Mesenchymal stem cell (in vitro differentiated cells and primary cell): ENCODE data around the gene CENPN.
A peak's percentile ranks its signal among the peaks of the same experiment; 100 is the strongest.

Source experiments
- DNase-seq: peaks from one replicate; pipeline ENCODE4 v3.0.0-alpha.2; 2013
- H2AFZ ChIP-seq: one replicate; pipeline ENCODE4 v1.6.1; 2013; ENCODE audit warnings: low read depth, mild to moderate bottlenecking, control low read depth, inconsistent platforms, low read length, moderate library complexity
- H2AK5ac ChIP-seq: 2 replicates; pipeline ENCODE4 v1.6.1; 2013; ENCODE audit warnings: low read length, moderate library complexity, mild to moderate bottlenecking, inconsistent platforms; ENCODE audit not compliant: severe bottlenecking
- H2BK120ac ChIP-seq: one replicate; pipeline ENCODE4 v1.6.1; 2013; ENCODE audit warnings: low read depth, mild to moderate bottlenecking, inconsistent platforms, low read length, moderate library complexity
- H2BK12ac ChIP-seq, 2 experiments: one replicate each; pipeline ENCODE4 v1.6.1; 2013; ENCODE audit warnings: inconsistent platforms in 2 of 2, low read length in 2 of 2, mild to moderate bottlenecking in 2 of 2, moderate library complexity in 2 of 2, control low read depth in 1 of 2
- H2BK15ac ChIP-seq: one replicate; pipeline ENCODE4 v1.6.1; 2013; ENCODE audit warnings: mild to moderate bottlenecking, low read depth, inconsistent platforms; ENCODE audit not compliant: poor library complexity, severe bottlenecking
- H2BK5ac ChIP-seq: 2 replicates; pipeline ENCODE4 v1.6.1; 2013; ENCODE audit warnings: low read depth, mild to moderate bottlenecking, low read length, control low read depth, inconsistent platforms; ENCODE audit not compliant: poor library complexity, severe bottlenecking
- H3K14ac ChIP-seq, 2 experiments: one replicate each; pipeline ENCODE4 v1.6.1; 2013; ENCODE audit warnings: inconsistent platforms in 2 of 2, low read length in 2 of 2, control low read depth in 1 of 2, mild to moderate bottlenecking in 1 of 2, moderate library complexity in 1 of 2
- H3K18ac ChIP-seq, 2 experiments: one replicate each; pipeline ENCODE4 v1.6.1; 2013; ENCODE audit warnings: inconsistent platforms in 2 of 2, low read length in 2 of 2, control low read depth in 1 of 2, low read depth in 1 of 2, mild to moderate bottlenecking in 1 of 2
- H3K23ac ChIP-seq, 2 experiments: one replicate each; pipeline ENCODE4 v1.6.1; 2013; ENCODE audit warnings: inconsistent platforms in 2 of 2, low read length in 2 of 2, mild to moderate bottlenecking in 2 of 2, moderate library complexity in 2 of 2, control low read depth in 1 of 2
- H3K27ac ChIP-seq: 2 replicates; pipeline ENCODE4 v1.5.1; 2013; ENCODE audit warnings: mild to moderate bottlenecking, moderate library complexity, low read length, control low read depth, inconsistent platforms; ENCODE audit not compliant: poor library complexity, severe bottlenecking
- H3K27me3 ChIP-seq, 2 experiments: 2 replicates each; pipeline versions ENCODE4 v1.6.1 to v1.7.0; 2013; ENCODE audit warnings: low read length in 2 of 2, mild to moderate bottlenecking in 2 of 2, moderate library complexity in 2 of 2, control low read depth in 1 of 2, inconsistent platforms in 1 of 2; ENCODE audit not compliant: control insufficient read depth in 1 of 2, insufficient read depth in 1 of 2
- H3K36me3 ChIP-seq, 2 experiments: 2 replicates each; pipeline versions ENCODE4 v1.6.1 to v1.7.0; 2013; ENCODE audit warnings: low read length in 2 of 2, control low read depth in 1 of 2, inconsistent platforms in 1 of 2, low read depth in 1 of 2, mild to moderate bottlenecking in 1 of 2; ENCODE audit not compliant: insufficient read depth in 2 of 2, control insufficient read depth in 1 of 2
- H3K4ac ChIP-seq, 2 experiments: one replicate each; pipeline ENCODE4 v1.6.1; 2013; ENCODE audit warnings: inconsistent platforms in 2 of 2, low read length in 2 of 2, mild to moderate bottlenecking in 2 of 2, moderate library complexity in 2 of 2, control low read depth in 1 of 2, low read depth in 1 of 2
- H3K4me1 ChIP-seq: 2 replicates; pipeline ENCODE4 v1.6.1; 2013; ENCODE audit warnings: low read depth, low read length, control low read depth; ENCODE audit not compliant: control insufficient read depth, insufficient read depth
- H3K4me2 ChIP-seq: 2 replicates; pipeline ENCODE4 v1.6.1; 2013; ENCODE audit warnings: low read length, mild to moderate bottlenecking, inconsistent platforms; ENCODE audit not compliant: poor library complexity, severe bottlenecking
- H3K4me3 ChIP-seq, 2 experiments: 2 replicates each; pipeline versions ENCODE4 v1.5.1 to v1.7.0; 2013; ENCODE audit warnings: low read length in 2 of 2, mild to moderate bottlenecking in 2 of 2, control low read depth in 1 of 2, low read depth in 1 of 2; ENCODE audit not compliant: insufficient read depth in 1 of 2
- H3K79me1 ChIP-seq: replicated peaks from 2 replicates; pipeline ENCODE4 v1.6.1; 2013; ENCODE audit warnings: mild to moderate bottlenecking, control low read depth, low read length, inconsistent platforms; ENCODE audit not compliant: poor library complexity, severe bottlenecking
- H3K9ac ChIP-seq: 2 replicates; pipeline ENCODE4 v1.7.0; 2013; ENCODE audit warnings: mild to moderate bottlenecking, low read length, moderate library complexity
- H3K9me3 ChIP-seq: 2 replicates; pipeline ENCODE4 v1.7.0; 2013; ENCODE audit warnings: mild to moderate bottlenecking, low read length; ENCODE audit not compliant: control insufficient read depth
- H4K8ac ChIP-seq: one replicate; pipeline ENCODE4 v1.6.1; 2013; ENCODE audit warnings: inconsistent platforms, mild to moderate bottlenecking, low read length, moderate library complexity
- H4K91ac ChIP-seq: one replicate; pipeline ENCODE4 v1.6.1; 2013; ENCODE audit warnings: mild to moderate bottlenecking, low read length, inconsistent platforms
- WGBS: methylation state at CpG from one replicate; pipeline ENCODE4 v1.1.7; 2013; ENCODE audit warnings: mixed read lengths; 5-methylcytosine and 5-hydroxymethylcytosine counted together

CENPN gene

GRCh38 chr16:81061307-81061640 lies 54.3 kb downstream of the CENPN start:
- Histone ChIP-seq H3K23ac (no peak overlapping the region), H3K9me3 (no peaks in the 10 kb centered on the region), H3K9ac (no peak overlapping the region), H3K18ac (no peak overlapping the region), H4K91ac (no peak overlapping the region), H2BK5ac (no peak overlapping the region), H2AK5ac (no peak overlapping the region), H3K4me1 (no peaks in the 10 kb centered on the region), H3K79me1 (no peaks in the 10 kb centered on the region), H2BK120ac (no peak overlapping the region), H3K27ac (no peak overlapping the region), H3K27me3 (no peaks in the 10 kb centered on the region), H2BK15ac (no peak overlapping the region), H3K4ac (no peak overlapping the region), H2AFZ (no peak overlapping the region), H4K8ac (no peak overlapping the region), H3K4me3 (no peak overlapping the region), H3K14ac (no peak overlapping the region), H3K36me3 (peaks cover 0 to 3% of the 10 kb centered on the region in 2 experiments), H3K4me2 (no peak overlapping the region), H2BK12ac (no peak overlapping the region)
- no peak for DNase-seq
- 95% methylated on average over 8 of the region's 10 CpGs for WGBS

DNA sequence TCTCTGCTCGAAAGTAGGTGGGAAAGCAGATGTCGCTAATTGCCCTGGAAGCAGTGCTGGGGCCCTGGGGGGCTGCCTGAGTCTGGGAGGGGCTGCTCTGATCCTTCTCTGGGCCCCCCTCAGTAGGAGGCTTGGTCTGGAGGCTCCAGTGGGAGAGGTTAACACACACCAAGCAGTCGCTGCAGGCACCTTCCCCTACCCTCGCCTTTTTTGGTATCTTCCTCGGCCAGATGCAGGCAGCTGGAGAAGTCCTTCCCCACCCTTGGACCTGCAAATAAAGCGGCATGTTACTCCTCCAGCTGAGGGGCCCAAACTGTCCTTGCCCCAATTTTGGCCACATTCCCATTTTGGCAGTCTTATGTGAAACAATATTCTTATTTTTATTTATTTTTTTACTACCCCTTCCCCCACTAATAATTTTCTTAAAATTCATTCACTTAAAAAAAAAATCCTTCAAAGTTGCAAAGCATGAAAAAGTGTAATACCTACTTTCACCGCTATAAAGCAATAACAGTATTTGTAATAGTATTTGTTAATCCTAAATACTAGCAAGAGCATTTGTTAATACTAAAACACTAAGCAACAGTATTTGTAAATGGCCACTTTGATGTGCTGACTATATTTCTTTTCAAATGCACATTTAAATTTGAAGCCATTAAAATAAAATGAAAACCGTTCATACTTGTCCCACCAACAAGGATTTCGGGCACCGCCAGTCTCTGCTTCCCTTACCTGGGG lies 55.0 kb downstream of the CENPN start:
- no peak overlapping the region for H3K14ac ChIP-seq
- H4K91ac ChIP-seq, result no peak overlapping the region
- no peak overlapping the region for H3K23ac ChIP-seq
- H4K8ac ChIP-seq, result no peak overlapping the region
- H3K27me3 ChIP-seq, result no peaks in the 10 kb centered on the region
- H3K4me1 ChIP-seq, result no peaks in the 10 kb centered on the region
- H3K4me3 ChIP-seq, result no peak overlapping the region
- H2BK12ac ChIP-seq, result no peak overlapping the region
- H3K9ac ChIP-seq, result no peak overlapping the region
- no peaks in the 10 kb centered on the region for H3K9me3 ChIP-seq
- no peak overlapping the region for H3K27ac ChIP-seq
- H3K4me2 ChIP-seq, result no peak overlapping the region
- no peak overlapping the region for H2AK5ac ChIP-seq
- H3K18ac ChIP-seq, result no peak overlapping the region
- no peak overlapping the region for H2BK5ac ChIP-seq
- H3K36me3 ChIP-seq, result peaks cover 0 to 3% of the 10 kb centered on the region in 2 experiments
- no peaks in the 10 kb centered on the region for H3K79me1 ChIP-seq
- no peak overlapping the region for H3K4ac ChIP-seq
- no peak overlapping the region for H2AFZ ChIP-seq
- no peak overlapping the region for H2BK120ac ChIP-seq
- H2BK15ac ChIP-seq, result no peak overlapping the region
- 92% methylated on average over 9 of the region's 10 CpGs for WGBS
- no peak for DNase-seq

- H2BK15ac ChIP-seq, result no peak overlapping the region
- no peaks in the 10 kb centered on the region for H3K9me3 ChIP-seq
- H2BK5ac ChIP-seq, result no peak overlapping the region
- H3K23ac ChIP-seq, result no peak overlapping the region
- H3K27ac ChIP-seq, result no peak overlapping the region
- no peak overlapping the region for H3K4me2 ChIP-seq
- H2AFZ ChIP-seq, result no peak overlapping the region
- no peak overlapping the region for H3K4ac ChIP-seq
- H3K18ac ChIP-seq, result no peak overlapping the region
- no peak overlapping the region for H3K4me3 ChIP-seq
- DNase-seq, result peak; percentile 2
- no peaks in the 10 kb centered on the region for H3K27me3 ChIP-seq
- no peak overlapping the region for H3K9ac ChIP-seq
- no peak overlapping the region for H2AK5ac ChIP-seq
- 100% methylated on average over 2 of the region's 4 CpGs for WGBS
- H3K79me1 ChIP-seq, result no peaks in the 10 kb centered on the region
- H3K36me3 ChIP-seq, result no peaks in the 10 kb centered on the region
- peaks cover under 1% of the 10 kb centered on the region for H3K4me1 ChIP-seq
- H3K14ac ChIP-seq, result no peak overlapping the region
- no peak overlapping the region for H4K91ac ChIP-seq
- no peak overlapping the region for H4K8ac ChIP-seq
- H2BK12ac ChIP-seq, result no peak overlapping the region
- no peak overlapping the region for H2BK120ac ChIP-seq
These were observed 59.7 kb downstream of the CENPN start for GRCh38 chr16:81066681-81067080.

- Histone ChIP-seq H3K23ac (no peak overlapping the region), H3K4me3 (no peak overlapping the region), H2BK12ac (no peak overlapping the region), H2AK5ac (no peak overlapping the region), H2BK15ac (no peak overlapping the region), H3K4ac (no peak overlapping the region), H3K79me1 (no peaks in the 10 kb centered on the region), H2BK5ac (no peak overlapping the region), H4K8ac (no peak overlapping the region), H3K14ac (no peak overlapping the region), H3K18ac (no peak overlapping the region), H3K27ac (no peak overlapping the region), H2AFZ (no peak overlapping the region), H2BK120ac (no peak overlapping the region), H3K27me3 (no peaks in the 10 kb centered on the region), H3K36me3 (no peaks in the 10 kb centered on the region), H4K91ac (no peak overlapping the region), H3K9ac (no peak overlapping the region), H3K4me2 (no peak overlapping the region), H3K9me3 (no peaks in the 10 kb centered on the region), H3K4me1 (peaks cover 2% of the 10 kb centered on the region)
- 82% methylated on average over 1 of the region's 1 CpG for WGBS
- peak; percentile 17 for DNase-seq
These were observed 60.2 kb downstream of the CENPN start for GRCh38 chr16:81067166-81067565.
